Subcutaneous preadipocyte (primary cell): Measurements from ENCODE around the gene NRTN. TPM values are rescaled to one million over a fixed set of nuclear protein-coding genes. Genes with fewer than 3 reads are reported as not detected.

Experiments used
- total RNA-seq: library from RNA; depleted of rRNA; stranded (reverse); fragments of >200 nt; gene quantifications from 2 replicates; pipeline ENCODE4 v1.2.3, GENCODE V29; 2012

Gene NRTN
- 0.20 TPM in 1 of 2 replicates, not detected in the other for total RNA-seq

DNA sequence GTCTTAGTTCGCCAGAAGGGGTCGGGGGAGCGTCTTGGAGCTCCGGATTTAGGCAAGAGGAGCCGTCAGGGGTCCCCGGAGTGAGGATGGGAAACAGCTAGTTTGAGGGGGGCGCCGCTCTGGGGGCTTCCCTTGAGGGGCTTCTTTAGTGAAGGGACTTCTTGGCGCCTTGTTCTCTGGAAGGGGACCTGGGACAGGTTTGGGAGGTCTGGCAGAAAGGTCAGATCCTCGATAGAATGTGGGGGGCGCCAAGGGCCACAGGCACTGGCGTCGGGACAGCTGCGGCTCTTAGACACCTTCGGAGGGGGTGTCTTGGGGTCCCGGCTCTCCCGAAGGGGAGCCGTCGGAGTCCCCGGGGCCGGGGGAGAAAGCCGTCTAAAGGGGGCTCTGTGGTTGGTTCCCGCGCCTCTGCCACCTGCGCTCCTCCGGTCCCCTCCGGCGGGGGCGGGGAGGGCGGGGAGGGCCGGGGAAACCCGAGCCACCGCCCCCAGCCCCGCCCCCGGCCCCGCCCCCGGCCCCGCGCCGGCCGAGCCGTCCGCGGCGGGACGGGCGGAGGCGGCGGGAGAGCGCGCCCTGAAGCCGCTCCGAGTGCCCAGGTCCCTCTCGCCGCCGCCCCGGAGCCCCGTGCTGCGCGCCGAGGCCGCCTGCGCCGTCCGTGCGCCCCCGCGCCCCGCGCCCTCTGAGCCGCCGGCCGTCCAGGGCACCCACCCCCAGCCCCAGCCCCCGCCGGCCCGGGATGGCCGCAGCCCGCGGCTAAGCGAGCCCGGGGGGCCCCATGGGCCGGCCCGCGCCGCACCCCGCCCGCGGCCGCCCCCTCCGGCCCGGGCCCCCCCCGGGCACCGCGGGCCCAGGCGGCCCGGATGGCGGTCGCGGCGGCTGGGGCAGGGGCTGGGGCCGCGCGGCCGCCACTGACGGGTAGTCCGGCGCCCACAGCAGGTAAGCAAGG is at the start of gene NRTN:
Gene NRTN, plus strand, starts transcription at position 552 of the 946 bp plus-strand sequence. CDS start 19,099 bp downstream, outside the sequence.

DNA sequence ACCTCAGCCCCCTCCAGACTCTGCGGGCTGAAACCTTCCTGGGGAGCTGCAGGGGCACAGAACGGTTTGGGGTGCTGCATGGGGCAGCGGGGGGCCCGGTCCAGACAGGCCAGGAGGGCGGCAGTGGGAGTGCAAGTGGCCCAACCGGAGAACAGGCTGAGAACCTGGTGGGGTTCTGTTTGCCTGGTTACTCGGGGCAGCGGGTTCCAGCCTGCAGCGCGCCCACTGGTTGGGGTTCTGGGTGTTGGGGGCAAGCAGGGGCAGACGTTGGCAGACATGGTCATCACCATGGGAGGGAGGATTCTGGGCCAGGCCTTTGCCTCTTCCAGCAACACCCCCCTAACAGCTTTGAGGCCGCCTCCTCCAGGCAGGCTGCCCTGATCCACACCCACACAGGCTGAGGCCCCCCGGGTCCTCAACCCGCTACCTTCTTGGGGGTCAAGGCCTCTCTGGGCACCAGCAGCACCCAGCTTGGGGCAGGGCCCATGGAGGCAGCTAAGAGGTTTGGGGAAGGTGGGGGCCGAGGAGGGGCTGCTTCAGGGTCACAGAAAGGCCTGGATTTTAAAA is 20.2 kb upstream of the NRTN start, which contains the start of gene PRR22:
Gene PRR22, minus strand, starts transcription at position 166 of the 567 bp plus-strand sequence. Its CDS starts 86 bp downstream, at position 80.

DNA sequence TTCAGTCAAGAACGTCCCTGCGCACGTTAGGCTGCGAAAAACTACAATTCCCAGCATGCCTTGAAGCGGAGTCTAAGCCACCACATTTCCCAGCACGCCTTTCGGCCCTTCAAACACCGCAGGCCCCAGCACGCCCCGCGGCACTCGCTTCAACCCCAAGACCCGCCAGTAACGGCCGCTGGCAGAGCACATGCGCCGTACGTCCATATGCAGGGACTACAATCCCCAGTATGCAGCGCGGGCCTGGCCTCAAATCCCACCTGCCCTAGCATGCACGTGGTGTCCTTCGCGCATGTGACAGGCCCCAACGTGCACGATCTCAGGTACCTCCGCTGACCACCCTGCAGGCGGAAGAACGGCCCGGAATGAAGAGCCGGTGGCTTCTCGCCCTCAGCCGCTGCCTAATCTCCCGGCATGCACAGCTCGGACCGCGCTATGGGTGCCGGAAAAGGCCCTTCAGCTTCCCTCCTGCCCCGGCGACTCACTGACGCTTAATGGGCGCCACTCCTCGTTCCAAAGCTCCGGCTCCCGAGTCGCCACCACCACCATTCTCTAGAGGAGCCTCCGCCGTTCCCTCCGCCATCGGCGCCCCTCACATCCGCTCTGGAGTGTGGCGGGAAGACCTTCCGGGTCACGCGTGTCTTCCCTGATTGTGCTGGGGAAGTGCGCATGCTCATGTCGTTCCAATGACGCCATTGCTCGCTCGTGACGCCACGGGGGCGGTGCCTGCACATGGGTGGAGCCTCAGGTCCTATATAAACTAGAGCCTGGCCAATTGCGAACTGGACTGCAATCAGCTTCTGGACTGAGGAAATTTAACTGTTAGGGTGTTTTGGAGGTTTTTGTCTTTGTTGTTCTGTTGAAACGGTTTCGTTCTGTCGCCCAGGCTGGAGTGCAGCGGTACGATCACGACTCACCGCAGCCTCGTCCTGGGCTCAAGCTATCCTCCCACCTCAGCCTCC is 14.0 kb upstream of the NRTN start, which contains the start of gene DUS3L:
Gene DUS3L, minus strand, starts transcription at position 605 of the 962 bp plus-strand sequence. Its CDS starts 22 bp downstream, at position 583.

GRCh38 chr19:5839065-5840017 is 34.5 kb downstream of the NRTN start, which contains the start of gene FUT6:
Gene FUT6, minus strand, starts transcription at chr19:5839702. Its CDS starts 7,135 bp downstream, at chr19:5832567.

GRCh38 chr19:5851302-5851701 is 46.4 kb downstream of the NRTN start, which contains the start of gene FUT3:
Gene FUT3, minus strand, starts transcription at chr19:5851449.

Other genes with a start within 250 kb of the NRTN start
- under 0.01 TPM in 1 of 2 replicates, not detected in the other for gene TINCR, start 237.1 kb upstream of the NRTN start, total RNA-seq
- 27.9 and 45.0 TPM in 2 replicates for gene SAFB2, start 182.3 kb upstream of the NRTN start, total RNA-seq
- gene SAFB, start 182.0 kb upstream of the NRTN start, total RNA-seq, result 33.8 and 54.7 TPM in 2 replicates
- gene MICOS13, start 124.6 kb upstream of the NRTN start, total RNA-seq, result 28.3 and 37.5 TPM in 2 replicates
- 4.7 and 11.4 TPM in 2 replicates for gene HSD11B1L, start 124.0 kb upstream of the NRTN start, total RNA-seq
- 291 and 466 TPM in 2 replicates for gene RPL36, start 114.8 kb upstream of the NRTN start, total RNA-seq
- 51.4 and 71.4 TPM in 2 replicates for gene LONP1, start 84.9 kb upstream of the NRTN start, total RNA-seq
- gene CATSPERD, start 84.4 kb upstream of the NRTN start, total RNA-seq, result not detected in 2 replicates
- gene PRR22, start 20.3 kb upstream of the NRTN start, total RNA-seq, result 0.37 and 0.78 TPM in 2 replicates
- 44.4 and 48.9 TPM in 2 replicates for gene DUS3L, start 13.9 kb upstream of the NRTN start, total RNA-seq
- gene FUT6, start 34.6 kb downstream of the NRTN start, total RNA-seq, result not detected in 2 replicates
- not detected in 2 replicates for gene FUT3, start 46.4 kb downstream of the NRTN start, total RNA-seq
- gene FUT5, start 65.5 kb downstream of the NRTN start, total RNA-seq, result not detected in 2 replicates
- 216 and 438 TPM in 2 replicates for gene NDUFA11, start 98.7 kb downstream of the NRTN start, total RNA-seq
- 4.3 and 5.5 TPM in 2 replicates for gene VMAC, start 99.8 kb downstream of the NRTN start, total RNA-seq
- 4.9 and 5.5 TPM in 2 replicates for gene CAPS, start 109.2 kb downstream of the NRTN start, total RNA-seq
- gene RANBP3, start 173.1 kb downstream of the NRTN start, total RNA-seq, result 40.1 and 47.3 TPM in 2 replicates